Stimulated activated CD8-positive, alpha-beta memory T cell treated with anti-CD3 and anti-CD28 coated beads, Interleukin-7, amount 100 ng/mL, for 1 hour (primary cell): ENCODE results near the gene INPP5A.
"Not testable (repeated sequence)": the region's sequence is repeated elsewhere in the genome, so short reads cannot be mapped to it uniquely, and the experiment has no call there.

ENCODE experiments used
- DNase-seq, 2 donors: peaks; one replicate each; pipeline ENCODE4 v3.0.0-alpha.2; 2020; ENCODE audit warnings: low read depth in 2 of 2

The INPP5A gene

DNA sequence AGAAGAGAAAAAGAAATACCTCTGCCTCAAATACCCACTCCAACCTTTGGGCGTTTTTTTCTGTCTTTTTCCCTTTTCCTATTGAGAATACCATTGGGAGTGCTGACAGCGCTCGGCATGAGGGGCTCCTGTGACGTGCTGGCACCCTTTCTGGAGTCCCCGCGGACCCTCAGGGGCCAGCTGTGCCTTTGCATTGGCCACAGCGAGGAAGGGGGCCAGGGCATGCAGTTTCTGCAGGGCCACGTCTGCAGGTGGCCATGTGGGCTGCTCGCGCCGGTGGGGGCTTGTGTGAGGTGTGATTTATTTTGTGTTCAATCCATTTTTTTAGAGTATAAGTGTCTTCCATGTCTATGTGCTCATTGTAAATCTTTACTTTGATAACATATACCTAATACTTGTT, 57.4 kb downstream of the INPP5A start:
- DNase-seq, result no peak

DNA sequence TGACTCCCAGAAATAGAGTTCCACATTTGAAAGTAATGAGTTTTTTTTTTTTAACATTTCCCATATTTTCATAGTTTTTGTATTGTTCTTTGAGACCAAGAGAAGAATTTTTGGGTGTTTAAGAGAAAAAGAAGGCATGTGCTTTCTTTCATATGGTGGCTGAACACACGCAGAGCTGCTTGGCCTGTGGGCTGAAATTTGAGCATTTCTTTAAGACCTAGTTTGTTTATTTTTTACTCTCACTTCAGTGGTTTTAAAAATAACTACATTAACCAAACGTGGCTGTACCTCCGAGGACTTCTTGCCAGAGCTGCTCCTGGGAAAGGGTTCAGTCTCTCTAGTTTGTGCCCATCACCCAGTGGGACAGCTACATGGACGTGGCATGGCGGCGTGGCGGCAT, 58.3 kb downstream of the INPP5A start:
- no peak for DNase-seq

DNA sequence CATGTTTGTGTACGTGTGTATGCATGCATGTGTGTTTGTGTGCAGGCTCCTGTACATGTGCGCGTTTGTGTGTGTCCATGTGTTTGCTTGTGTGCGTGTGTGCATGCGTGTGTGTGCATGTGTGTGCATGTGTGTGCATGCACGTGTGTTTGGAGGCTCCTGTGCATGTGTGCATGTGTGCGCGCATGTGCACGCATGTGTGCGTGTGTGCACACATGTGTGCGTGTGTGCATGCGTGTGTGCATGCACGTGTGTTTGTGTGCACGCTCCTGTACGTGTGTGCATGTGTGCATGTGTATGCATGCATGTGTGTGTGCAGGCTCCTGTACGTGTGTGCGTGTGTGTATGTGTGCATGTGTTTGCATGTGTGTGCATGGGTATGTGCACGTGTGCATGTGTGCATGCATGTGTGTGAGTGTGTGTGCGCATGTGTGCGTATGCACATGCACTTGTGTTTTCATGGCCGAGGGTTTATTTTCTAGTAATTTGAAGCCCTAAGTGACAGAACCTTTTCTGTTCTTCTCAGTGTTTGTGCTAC, 59.2 kb downstream of the INPP5A start:
- no peak for DNase-seq

DNA sequence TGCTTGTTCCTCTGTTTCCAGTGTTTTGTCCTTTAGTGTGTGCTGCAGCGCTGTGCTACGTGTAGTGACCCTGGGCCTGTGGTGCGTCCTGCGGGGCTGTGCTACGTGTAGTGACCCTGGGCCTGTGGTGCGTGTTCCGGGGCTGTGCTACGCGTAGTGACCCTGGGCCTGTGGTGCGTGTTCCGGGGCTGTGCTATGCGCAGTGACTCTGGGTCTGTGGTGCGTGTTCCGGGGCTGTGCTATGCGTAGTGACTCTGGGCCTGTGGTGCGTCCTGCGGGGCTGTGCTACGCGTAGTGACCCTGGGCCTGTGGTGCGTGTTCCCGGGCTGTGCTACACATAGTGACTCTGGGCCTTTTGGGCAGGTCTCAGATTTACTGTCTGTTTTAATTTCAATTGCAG, 60.1 kb downstream of the INPP5A start:
- no peak for DNase-seq

DNA sequence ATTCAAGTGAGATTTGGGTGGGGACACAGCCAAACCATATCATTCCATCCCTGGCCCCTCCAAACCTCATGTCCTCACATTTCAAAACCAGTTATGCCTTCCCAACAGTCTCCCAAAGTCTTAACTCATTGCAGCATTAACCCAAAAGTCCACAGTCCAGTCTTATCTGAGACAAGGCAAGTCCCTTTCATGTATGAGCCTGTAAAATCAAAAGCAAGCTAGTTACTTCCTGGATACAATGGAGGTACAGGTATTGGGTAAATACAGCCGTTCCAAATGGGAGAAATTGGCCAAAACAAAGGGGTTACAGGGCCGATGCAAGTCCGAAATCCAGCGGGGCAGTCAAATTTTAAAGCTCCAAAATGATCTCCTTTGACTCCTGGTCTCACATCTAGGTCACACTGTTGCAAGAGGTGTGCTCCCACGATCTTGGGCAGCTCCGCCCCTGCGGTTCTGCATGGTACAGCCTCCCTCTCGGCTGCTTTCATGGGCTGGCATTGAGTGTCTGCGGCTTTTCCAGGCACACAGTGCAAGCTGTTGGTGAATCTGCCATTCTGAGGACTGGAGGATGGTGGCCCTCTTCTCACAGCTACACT, 61.5 kb downstream of the INPP5A start:
- not testable (repeated sequence) for DNase-seq

DNA sequence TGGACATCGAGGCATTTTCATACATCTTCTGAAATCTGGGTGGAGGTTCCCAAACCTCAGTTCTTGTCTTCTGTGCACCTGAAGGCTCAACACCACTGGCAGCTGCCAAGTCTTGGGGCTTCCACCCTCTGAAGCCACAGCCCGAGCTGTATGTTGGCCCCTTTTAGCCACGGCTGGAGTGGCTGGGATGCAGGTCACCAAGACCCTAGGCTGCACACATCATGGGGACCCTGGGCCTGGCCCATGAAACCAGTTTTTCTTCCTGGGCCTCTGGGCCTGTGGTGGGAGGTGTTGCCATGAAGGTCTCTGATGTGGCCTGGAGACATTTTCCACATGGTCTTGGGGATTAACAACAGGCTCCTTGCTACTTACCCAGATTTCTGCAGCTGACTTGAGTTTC, 62.1 kb downstream of the INPP5A start:
- DNase-seq, result no peak

DNA sequence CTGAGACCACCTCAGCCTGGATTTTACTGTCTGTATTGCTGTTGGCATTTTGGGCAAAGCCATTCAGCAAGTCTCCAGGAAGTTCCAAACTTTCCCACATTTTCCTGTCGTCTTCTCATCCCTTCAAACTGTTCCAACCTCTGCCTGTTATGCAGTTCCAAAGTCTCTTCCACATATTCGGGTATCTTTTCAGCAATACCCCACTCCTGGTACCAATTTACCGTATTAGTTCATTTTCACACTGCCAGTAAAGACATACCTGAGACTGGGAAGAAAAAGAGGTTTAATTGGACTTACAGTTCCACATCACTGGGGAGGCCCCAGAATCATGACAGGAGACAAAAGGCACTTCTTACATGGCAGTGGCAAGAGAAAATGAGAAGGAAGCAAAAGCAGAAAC, 62.8 kb downstream of the INPP5A start:
- DNase-seq, result no peak

DNA sequence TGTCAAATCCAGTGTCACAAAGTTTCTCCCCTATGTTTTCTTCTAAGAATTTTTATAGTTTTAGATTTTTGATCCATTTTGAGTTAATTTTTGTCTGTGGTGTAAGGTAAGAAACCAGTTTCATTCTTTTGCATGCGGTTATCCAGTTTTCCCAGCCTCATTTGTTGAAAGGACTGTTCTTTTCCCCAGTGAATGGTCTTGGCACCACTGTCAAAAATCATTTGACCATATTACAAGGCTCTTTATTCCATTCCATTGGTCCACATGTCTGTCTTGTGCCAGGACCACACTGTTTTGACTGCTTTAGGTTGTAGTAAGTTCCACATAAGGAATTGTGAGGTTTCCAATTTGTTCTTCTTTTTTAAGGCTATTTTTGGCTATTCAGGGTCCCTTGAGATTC, 64.0 kb downstream of the INPP5A start:
- no peak for DNase-seq

DNA sequence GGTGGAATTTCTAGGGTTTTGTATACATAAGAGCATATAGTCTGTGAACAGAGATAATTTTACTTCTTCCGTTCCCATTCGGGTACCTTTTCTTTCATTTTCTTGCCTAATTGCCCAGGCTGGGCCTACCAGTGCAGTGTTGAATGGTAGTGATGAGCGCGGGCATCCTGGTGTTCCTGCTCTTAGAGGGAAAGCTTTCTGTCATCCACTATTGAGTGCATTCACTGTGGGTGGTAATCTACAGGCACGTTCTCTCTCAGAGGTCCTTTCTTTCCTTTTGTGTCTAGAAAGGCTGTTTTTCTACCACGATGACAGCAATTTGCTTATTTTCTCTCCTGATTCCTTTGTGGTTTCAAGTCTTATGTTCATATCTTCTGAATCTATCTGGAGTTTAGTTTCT, 65.0 kb downstream of the INPP5A start:
- no peak for DNase-seq

DNA sequence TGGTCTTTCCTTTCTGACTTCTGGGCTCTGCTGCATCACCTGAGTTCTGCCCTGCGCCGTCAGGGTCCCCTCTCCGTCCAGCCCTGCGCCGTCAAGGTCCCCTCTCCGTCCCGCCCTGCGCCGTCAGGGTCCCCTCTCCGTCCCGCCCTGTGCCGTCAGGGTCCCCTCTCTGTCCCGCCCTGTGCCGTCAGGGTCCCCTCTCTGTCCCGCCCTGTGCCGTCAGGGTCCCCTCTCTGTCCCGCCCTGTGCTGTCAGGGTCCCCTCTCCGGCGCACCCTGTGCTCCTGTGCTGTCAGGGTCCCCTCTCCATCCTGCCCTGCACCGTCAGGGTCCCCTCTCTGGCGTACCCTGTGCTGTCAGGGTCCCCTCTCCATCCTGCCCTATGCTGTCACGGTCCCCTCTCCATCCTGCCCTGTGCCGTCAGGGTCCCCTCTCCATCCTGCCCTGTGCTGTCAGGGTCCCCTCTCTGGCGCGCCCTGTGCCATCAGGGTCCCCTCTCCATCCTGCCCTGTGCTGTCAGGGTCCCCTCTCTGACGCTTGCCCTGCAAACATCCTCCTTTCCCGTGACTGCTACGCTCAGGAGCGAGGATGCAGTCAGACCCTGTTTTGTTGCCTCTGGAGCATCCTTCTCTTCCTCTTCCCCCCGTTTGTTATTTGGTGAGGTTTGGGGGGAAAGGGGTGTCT, 66.4 kb downstream of the INPP5A start:
- no peak for DNase-seq

DNA sequence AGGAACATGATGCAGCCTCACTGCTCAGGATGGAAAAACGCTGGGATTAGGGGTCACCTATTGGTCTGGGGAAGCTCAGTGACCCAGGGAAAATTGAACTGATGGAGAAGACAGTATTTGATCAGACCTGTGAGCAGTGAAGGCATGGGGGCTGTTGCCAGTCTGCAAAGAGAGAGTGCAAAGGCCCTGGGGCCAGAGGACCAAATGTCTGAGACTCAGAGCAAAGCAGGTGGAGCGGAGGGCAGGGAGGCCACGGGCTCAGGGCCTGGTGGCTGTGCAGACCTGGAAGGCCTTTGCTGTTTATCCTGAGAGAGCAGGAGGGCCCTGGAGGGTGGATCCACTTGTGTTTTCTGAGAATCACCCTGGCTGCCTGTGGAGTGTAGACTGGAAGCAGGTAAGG, 67.1 kb downstream of the INPP5A start:
- no peak for DNase-seq

DNA sequence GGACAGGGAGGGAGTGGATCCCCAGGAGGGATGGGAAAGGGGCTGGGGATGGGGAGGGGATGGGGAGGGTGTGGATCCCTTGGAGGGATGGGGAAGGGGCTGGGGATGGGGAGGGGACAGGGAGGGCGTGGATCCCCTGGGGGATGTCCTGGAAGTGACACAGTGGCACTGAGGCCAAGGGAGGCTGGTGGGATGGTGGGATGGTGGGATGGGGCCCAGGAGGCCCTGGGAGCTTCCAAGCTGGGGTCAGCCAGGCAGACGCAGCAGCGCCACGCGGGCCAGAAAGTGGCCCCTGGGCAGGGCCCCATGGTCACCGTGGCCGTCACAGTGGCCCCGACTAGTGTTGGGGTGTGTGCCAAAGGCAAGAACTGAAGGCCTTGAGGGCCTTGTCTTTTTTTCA, 67.8 kb downstream of the INPP5A start:
- no peak for DNase-seq

DNA sequence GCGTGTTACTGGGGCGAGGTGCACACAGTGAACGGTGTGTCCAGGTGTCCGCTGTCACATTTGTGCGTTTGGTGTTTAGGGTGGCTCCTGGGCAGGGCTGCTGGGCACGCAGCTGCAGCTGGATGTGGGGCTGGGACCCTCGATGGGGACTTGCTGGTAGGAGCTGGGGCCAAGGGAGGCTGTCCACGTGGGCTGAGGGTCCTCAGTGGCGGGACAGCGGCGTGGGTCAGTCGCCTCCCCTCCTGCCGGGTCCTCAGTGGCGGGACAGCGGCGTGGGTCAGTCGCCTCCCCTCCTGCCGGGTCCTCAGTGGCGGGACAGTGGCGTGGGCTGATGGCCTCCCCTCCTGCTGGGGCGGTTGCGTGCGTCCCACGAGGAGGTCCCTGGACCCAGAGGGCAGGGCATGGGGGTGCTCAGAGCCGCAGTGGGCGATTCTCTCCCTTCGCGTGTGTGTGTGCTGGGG, 68.5 kb downstream of the INPP5A start:
- no peak for DNase-seq

DNA sequence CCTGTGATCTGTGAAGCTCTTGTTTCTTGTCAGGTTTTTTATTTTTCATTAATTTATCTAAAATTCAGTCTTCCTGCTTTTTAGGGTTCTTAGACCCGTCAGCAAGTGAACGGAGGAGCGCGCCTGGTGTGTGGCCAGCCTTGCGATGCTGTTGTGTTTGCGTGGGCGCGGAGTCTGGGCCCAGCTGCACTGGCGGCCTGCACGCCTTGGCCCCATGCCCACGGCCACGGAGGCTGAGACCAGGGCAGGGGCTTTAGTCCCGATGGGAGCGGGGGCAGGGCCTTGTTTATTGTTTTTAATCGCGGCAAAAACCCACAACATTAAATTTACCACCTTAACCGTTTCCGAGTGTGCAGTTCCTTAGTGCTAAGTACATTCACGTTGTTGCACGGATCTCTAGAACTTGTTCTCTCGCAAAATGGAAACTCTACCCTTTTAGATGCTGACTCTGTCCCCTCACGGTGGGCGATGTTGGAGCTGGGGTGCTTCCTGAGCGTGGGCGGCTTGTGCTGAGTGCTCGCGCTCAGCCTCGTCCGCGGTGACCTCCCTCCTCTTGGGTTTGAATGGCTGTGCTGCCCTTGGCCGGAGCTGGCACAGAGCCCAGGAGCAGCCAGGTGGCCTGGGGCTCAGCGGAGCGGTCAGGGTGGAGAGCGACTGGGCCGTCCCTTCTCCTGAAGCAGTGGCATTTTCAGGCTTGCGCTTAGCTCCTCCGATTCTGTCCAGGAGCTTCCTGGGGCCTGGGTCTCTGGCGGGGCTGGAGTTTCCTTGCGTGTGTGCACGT, 69.1 kb downstream of the INPP5A start:
- DNase-seq, result no peak

DNA sequence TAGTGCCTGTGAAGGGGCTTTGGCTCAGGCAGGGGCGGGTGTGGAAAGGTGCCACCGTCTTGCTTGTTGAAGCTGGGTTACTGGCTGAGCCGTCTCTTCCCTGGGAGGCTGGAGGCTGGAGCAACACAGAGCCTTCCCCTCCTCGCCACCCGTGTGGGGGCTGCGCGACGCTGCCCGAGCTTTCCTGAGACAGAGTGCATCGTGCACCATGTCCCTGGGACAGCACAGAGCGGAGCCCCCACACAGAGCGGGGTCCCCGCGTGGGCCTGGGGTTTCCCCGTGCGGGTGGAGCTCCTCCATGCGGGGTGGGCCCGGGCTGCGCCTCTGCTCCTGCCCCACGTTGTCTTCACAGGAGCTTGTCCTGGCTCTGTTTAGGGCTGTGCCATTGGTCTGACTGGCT, 69.9 kb downstream of the INPP5A start:
- DNase-seq, result no peak

DNA sequence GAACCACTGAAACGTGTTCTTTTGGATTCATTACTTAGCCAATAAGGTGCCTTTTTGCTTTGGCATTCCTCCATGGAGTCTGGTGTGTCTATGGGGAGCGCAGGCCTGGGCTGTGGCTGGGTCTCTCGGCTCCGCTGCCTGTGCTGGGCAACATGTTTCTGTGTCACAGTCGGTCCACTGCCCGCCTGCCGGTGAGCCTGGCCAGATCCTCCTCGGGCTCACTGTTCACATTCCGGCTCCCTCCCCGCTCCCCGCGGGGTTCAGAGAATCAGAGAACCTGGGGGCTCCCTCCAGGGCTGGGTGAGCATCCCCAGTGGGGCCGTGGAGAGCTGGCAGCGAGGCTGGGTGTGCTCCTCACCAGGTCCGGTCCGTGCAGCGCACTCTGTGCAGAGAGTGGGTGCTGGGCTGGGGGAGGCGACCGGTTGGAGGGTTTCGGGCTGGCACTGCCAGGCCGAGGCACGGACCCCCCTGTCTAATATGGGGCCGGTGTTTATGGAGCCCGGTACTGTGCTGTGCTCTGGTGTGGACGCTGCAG, 70.4 kb downstream of the INPP5A start:
- no peak for DNase-seq

DNA sequence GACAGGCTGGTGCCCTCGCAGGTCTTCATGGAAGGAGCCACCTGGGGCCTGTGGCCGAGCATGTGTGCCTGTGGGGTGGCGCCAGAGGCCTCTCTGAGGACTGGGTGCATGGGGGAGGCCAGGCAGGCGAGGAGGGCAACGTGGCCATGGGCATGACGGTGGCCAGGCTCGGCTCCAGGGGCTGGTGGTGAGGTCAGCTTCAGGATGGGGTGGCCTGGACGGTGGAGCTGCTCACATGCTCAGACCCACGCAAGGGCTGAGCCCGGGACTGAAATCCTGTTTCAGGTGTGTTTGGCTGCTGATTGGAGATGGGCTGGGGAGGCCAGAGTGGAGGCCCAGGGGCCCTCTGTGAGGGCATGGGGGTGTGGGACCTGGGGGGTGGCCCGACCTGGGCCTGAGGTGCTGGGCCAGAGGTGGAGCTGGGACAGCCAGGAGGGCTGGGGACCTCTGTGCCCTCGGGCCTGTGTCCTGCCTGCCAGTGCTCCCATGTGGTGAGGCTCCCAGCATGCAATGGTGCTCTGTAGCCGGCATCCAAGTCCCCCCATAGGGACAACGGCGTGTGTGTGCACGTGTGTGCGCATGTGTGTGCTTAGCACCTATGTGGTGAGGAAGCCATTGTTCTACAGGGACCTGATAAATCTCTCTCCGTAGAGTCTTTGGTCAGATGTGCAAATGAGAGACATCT, 71.1 kb downstream of the INPP5A start:
- DNase-seq, result no peak

DNA sequence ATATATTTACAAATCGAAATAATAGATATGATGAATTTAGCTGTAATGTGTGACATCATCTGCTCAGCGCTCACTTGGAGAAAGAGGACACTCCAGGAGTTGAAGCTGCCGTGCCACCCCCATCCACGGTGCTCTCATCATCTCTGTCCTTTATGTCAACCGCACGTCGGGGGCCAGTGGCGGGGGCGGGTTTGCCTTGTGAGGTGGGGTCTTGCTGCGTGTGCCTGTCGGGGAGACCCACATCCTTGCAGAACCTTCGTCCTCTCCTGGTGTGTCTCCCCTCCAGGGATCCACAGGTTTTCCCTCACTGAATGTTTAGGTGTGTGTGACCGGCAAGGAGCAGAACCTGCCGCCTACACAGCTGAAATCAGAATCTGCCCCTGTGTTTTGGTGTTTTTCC, 71.6 kb downstream of the INPP5A start:
- DNase-seq, result no peak

DNA sequence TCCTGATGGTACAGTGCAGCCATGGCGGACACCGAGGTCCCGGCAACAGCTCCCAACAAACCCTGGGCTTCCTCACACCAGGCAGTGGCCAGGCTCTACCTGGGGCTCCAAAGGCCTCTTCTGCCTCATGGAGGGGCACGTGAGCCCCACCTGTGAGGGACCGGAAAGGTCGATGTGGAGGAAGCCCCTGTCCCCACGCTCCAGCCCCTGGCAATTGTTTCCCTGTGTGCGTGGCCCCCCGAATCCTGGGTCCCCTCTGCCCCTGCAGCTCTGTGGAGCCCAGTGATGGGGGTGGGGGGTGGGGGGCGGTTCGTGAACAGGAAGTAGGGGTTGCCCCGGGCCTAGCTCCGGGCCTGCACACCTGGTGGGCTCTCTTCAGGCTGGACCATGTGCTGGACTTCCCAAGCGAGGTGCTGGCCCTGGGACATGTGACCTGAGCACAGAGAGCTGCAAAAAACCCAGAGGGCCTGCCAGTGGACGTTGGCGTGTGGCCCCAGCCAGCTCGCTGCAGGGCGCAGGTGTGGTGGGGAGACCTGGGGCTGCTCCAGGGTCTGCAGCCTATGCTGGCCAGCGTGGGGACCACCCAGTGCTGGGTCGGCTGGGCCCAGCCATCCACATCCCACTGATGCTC, 72.6 kb downstream of the INPP5A start:
- DNase-seq, result no peak

DNA sequence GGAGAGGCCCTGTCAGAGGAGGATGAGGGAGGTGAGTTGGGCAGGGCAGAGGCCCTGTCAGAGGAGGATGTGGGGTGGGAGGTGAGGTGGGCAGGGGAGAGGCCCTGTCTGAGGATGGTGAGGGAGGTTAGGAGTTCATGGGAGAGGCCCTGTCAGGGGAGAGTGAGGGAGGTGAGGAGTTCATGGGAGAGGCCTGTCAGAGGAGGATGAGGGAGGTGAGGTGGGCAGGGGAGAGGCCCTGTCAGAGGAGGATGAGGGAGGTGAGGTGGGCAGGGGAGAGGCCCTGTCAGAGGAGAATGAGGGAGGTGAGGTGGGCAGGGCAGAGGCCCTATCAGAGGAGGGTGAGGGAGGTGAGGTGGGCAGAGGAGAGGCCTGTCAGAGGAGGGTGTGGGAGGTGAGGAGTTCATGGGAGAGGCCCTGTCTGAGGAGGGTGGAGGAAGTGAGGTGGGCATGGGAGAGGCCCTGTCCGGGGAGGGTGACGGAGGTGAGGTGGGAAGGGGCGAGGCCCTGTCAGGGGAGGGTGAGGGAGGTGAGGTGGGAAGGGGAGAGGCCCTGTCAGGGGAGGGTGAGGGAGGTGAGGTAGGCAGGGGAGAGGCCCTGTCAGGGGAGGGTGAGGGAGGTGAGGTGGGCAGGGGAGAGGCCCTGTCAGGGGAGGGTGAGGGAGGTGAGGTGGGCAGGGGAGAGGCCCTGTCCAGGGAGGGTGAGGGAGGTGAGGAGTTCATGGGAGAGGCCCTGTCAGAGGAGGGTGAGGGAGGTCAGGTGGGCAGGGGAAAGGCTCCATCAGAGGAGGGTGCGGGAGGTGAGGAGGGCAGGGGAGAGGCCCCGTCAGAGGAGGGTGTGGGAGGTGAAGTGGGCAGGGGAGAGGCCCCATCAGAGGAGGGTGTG, 73.7 kb downstream of the INPP5A start:
- no peak for DNase-seq
